Ovary (tissue), 9 donors: Measurements from ENCODE around the gene CEP41. TPM values are rescaled to one million over a fixed set of nuclear protein-coding genes. Genes with fewer than 3 reads are reported as not detected.

Experiments used
- DNase-seq, 5 donors: peaks; one replicate each; pipeline ENCODE4 v3.0.0-alpha.2; 2019 to 2020
- H3K27ac ChIP-seq, 2 donors: fragments of 200-600 bp; one replicate each; pipeline versions ENCODE4 v1.5.1 to v1.8.0; 2019 to 2022
- H3K27me3 ChIP-seq: fragments of 200-600 bp; one replicate; pipeline ENCODE4 v1.8.0; 2022
- H3K36me3 ChIP-seq: fragments of 200-600 bp; sonication (generic); one replicate; pipeline ENCODE4 v1.5.1; 2019
- H3K4me1 ChIP-seq: one replicate; pipeline ENCODE4 v1.8.1; 2013; ENCODE audit warnings: mild to moderate bottlenecking, moderate library complexity; ENCODE audit not compliant: insufficient read depth
- H3K4me3 ChIP-seq: fragments of 200-600 bp; sonication (generic); one replicate; pipeline ENCODE4 v1.5.1; 2017
- H3K9me3 ChIP-seq, 2 donors: fragments of 200-600 bp in 1 of 2; sonication (generic) in 1 of 2; one replicate each; pipeline versions ENCODE4 v1.5.1 to v1.8.1; 2013 to 2019; ENCODE audit warnings: mild to moderate bottlenecking in 1 of 2, moderate library complexity in 1 of 2
- EP300 ChIP-seq: sonication (generic); formaldehyde crosslinking; IDR thresholded peaks from one replicate; pipeline ENCODE4 v1.6.1; 2017; ENCODE audit warnings: antibody characterized with exemption
- POLR2A ChIP-seq: fragments of 450-650 bp; IDR thresholded peaks from one replicate; pipeline ENCODE4 v1.6.1; 2017; ENCODE audit warnings: antibody characterized with exemption, mild to moderate bottlenecking, moderate library complexity
- WGBS, 3 donors: extraction: QIAGEN DNeasy Blood & Tissue Kit in 1 of 3; methylation state at CpG; one replicate each; pipeline versions ENCODE4 v1.1.5 to v1.1.7; 2013 to 2017; 5-methylcytosine and 5-hydroxymethylcytosine counted together
- intact Hi-C, 4 donors: fragments of 100-400 bp; cut with DNase I; formaldehyde crosslinking; loops; one replicate each; pipeline versions ENCODE4 v1.11.0 to v1.15.1; 2022 to 2023
- polyA plus RNA-seq, 2 donors: library from polyadenylated mRNA; stranded (reverse); fragments of 200-250 nt in 1 of 2; fragments of 350-450 nt in 1 of 2; fragmentation: Illumina TruSeq in 1 of 2; extraction: RNeasy Lipid Tissue Mini Kit (QIAGEN cat#74804) in 1 of 2; gene quantifications; one replicate each; pipeline ENCODE4 v1.2.3, GENCODE V29; 2013 to 2014
- total RNA-seq, 7 donors: library from RNA; depleted of rRNA in 2 of 7; stranded (reverse); fragments of >200 nt in 2 of 7; fragmentation: NEBNext Ultra II Directional in 3 of 7; extraction: Animal tissue kit (Norgen Biotek cat#: 25700) in 3 of 7; gene quantifications; one replicate each; pipeline versions ENCODE4 v1.1.0 to v1.2.4, GENCODE V29; 2016 to 2023
- TF ChIP-seq, protein P1 (sequence below), 3 donors: fragments of 450-650 bp in 2 of 3; fragments of 200-600 bp in 1 of 3; IDR thresholded peaks; one replicate each; pipeline versions ENCODE4 v1.5.1 to v1.8.0; 2016 to 2022; ENCODE audit warnings: antibody characterized with exemption in 3 of 3, mild to moderate bottlenecking in 1 of 3
- donor health status: DM: no; HTN: no; CAD: no; lungs with moderate emphysema.
- donor health status: DM: no; HTN: no; CAD: no.
- donor health status: Bipolar disorder and iron deficiency.
- donor health status: DM: yes; HTN: yes; CAD: no.
- donor health status: DM: no; HTN: no; CAD: no.
- donor health status: DM: yes; HTN: yes; CAD: no.

Gene CEP41
- total and polyA plus RNA-seq, 9 donors, result 1.8 to 21.3 (median 10.5) TPM

DNA sequence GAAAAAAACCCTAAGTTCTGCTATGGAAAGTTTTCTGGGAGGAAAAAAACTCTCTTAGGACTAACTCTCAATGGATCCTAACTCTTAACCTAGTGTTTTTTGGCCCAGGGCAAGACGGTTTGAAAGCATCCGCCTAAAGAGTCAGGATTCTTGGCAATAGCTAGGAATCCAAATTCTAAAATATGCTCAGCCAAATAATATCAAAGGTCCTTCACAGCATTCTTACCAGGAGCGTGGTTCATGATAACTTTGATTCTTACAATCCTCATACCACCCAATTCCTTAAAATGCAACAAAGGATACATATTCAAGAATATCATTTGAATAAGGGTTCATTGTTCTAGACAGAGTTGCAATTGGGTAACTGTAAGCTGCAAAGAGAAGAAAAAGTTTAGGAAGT is 39.2 kb downstream of the CEP41 start:
- Histone ChIP-seq H3K27ac (no peak overlapping the region), H3K27me3 (no peaks in the 10 kb centered on the region), H3K4me3 (no peak overlapping the region), H3K36me3 (no peaks in the 10 kb centered on the region), H3K4me1 (peaks cover 13% of the 10 kb centered on the region), H3K9me3 (no peaks in the 10 kb centered on the region)
- 19 to 47% (median 22%) methylated on average over 3 of the region's 3 CpGs for whole genome bisulfite sequencing, 3 donors
- no peak for TF ChIP-seq EP300
- no peak for TF ChIP-seq POLR2A
- intact Hi-C loops, result loop anchor here in 1 of 4 donors (2.0 kb wide), 1 partner anchor 37 kb away; no protein-coding TSS in a partner anchor
- DNase-seq, result no peak

DNA sequence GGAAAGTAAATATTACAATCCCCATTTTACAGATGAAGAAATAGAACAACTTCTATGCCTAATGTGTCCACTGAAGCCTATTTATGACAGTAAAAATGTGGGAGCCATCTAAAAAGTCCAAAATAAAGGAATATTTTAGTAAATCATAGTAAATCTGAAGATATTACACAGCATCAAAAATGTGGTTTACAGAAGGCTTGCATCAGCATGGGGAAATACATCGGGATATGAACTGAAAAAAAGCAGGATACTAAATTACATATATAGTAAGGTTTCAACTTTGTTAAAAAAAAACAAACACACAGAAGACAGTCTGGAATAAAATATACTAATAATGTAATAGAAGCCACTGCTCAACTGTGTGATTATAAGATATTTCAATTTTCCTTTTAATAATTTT is 39.7 kb downstream of the CEP41 start:
- DNase-seq, result no peak
- Histone ChIP-seq H3K4me1 (peaks cover 13% of the 10 kb centered on the region), H3K27me3 (no peaks in the 10 kb centered on the region), H3K9me3 (no peaks in the 10 kb centered on the region), H3K36me3 (no peaks in the 10 kb centered on the region), H3K27ac (no peak overlapping the region), H3K4me3 (no peak overlapping the region)
- intact Hi-C loops, result loop anchor here in 1 of 4 donors (2.0 kb wide), 1 partner anchor 36 kb away; no protein-coding TSS in a partner anchor
- TF ChIP-seq EP300 (no peak), POLR2A (no peak)
- TF ChIP-seq, protein P1, sequence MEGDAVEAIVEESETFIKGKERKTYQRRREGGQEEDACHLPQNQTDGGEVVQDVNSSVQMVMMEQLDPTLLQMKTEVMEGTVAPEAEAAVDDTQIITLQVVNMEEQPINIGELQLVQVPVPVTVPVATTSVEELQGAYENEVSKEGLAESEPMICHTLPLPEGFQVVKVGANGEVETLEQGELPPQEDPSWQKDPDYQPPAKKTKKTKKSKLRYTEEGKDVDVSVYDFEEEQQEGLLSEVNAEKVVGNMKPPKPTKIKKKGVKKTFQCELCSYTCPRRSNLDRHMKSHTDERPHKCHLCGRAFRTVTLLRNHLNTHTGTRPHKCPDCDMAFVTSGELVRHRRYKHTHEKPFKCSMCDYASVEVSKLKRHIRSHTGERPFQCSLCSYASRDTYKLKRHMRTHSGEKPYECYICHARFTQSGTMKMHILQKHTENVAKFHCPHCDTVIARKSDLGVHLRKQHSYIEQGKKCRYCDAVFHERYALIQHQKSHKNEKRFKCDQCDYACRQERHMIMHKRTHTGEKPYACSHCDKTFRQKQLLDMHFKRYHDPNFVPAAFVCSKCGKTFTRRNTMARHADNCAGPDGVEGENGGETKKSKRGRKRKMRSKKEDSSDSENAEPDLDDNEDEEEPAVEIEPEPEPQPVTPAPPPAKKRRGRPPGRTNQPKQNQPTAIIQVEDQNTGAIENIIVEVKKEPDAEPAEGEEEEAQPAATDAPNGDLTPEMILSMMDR (IDR thresholded peaks at IDR 0.05), result no peak
- 70 to 80% (median 74%) methylated on average over 1 of the region's 1 CpG for WGBS, 3 donors

DNA sequence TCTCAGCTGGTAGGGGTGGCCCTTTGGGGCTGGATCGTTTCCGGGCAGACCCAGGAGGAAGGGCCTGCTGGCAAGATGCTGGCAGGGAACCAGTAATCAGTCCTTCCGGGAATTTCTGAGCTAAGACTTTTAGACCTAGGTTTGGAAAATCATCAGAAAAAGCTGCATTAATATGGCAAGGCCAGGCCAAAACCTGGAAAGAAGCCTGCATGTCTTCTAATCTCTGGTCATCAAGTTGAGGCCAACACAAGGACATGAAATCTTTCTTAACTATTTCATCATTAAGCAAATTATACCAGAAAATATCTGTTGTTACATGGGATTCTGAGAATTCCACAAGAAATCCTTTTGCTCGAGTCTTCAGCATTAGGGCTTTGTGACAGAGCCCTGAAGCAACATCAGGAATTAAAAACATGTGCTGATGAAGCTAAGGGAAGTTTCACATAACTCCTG is 40.7 kb downstream of the CEP41 start:
- no peak overlapping the region for H3K4me3 ChIP-seq
- TF ChIP-seq, protein P1 (IDR thresholded peaks at IDR 0.05), result no peak
- no peak for TF ChIP-seq EP300
- TF ChIP-seq POLR2A, result no peak
- no peak for DNase-seq
- intact Hi-C loops, result loop anchor here in 1 of 4 donors (2.0 kb wide), 1 partner anchor 35 kb away; no protein-coding TSS in a partner anchor
- no peak overlapping the region for H3K27ac ChIP-seq
- no peaks in the 10 kb centered on the region for H3K36me3 ChIP-seq
- WGBS, 3 donors, result 22 to 51% (median 34%) methylated on average over 4 of the region's 4 CpGs
- no peaks in the 10 kb centered on the region for H3K9me3 ChIP-seq
- peaks cover 13% of the 10 kb centered on the region for H3K4me1 ChIP-seq
- H3K27me3 ChIP-seq, result no peaks in the 10 kb centered on the region

DNA sequence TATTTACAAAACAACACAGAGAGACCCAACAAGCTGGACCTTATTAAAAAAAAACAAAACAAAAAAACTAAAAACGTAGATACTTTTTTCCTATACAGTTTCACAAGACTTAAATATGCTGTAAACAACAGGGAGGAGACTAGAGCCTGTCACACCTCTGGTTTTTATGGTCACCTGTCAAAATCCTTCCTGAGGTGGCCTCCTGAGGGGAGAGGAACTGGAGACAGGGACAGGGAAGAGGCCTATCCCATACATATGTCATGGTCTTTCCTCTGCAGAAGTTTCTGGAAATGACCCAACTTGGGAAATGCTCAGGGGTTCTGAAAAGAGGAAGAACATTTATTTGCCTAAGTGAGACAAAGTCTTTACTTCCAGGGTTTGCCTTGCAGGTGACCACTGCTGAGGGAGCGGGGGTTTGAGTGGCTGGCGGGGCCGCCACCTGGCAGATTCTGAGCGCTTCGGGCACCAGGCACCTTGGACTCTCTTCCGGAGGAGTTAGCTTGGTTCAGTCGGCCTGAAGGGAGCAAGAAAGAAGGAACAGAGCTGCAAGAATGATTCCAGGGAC is 42.2 kb downstream of the CEP41 start:
- Histone ChIP-seq H3K27me3 (no peaks in the 10 kb centered on the region), H3K4me3 (no peak overlapping the region), H3K4me1 (peaks cover 13% of the 10 kb centered on the region), H3K36me3 (no peaks in the 10 kb centered on the region), H3K27ac (no peak overlapping the region), H3K9me3 (no peaks in the 10 kb centered on the region)
- no peak for DNase-seq
- intact Hi-C loops, result loop anchor here in 1 of 4 donors (5.0 kb wide), 1 partner anchor 41 kb away; no protein-coding TSS in a partner anchor
- 86 to 92% (median 86%) methylated on average over 8 of the region's 8 CpGs for WGBS, 3 donors
- TF ChIP-seq, protein P1 (IDR thresholded peaks at IDR 0.05), result no peak
- TF ChIP-seq EP300 (no peak), POLR2A (no peak)

DNA sequence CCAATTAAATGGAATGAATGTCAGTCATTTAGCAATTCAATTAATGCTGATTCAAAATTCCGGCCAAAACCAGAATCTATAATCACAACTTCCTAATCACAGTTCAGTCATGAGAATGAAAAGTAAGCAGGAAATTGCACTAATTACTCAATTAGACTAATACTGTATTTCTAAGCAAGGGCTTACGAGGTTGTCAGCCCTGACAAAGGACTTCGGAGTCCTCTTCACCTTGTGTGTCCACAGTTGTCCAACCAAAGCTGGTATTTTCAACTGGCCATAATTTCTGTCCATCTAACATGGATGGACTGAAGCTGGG is 43.1 kb downstream of the CEP41 start:
- Histone ChIP-seq H3K4me3 (no peak overlapping the region), H3K36me3 (no peaks in the 10 kb centered on the region), H3K9me3 (no peaks in the 10 kb centered on the region), H3K27ac (no peak overlapping the region), H3K4me1 (peaks cover 13% of the 10 kb centered on the region), H3K27me3 (no peaks in the 10 kb centered on the region)
- 94 to 98% (median 97%) methylated on average over 3 of the region's 3 CpGs for WGBS, 3 donors
- intact Hi-C loops, result loop anchor here in 1 of 4 donors (5.0 kb wide), 1 partner anchor 40 kb away; no protein-coding TSS in a partner anchor
- TF ChIP-seq POLR2A (no peak), EP300 (no peak)
- TF ChIP-seq, protein P1 (IDR thresholded peaks at IDR 0.05), result no peak
- DNase-seq, result no peak
